Gastroesophageal sphincter (tissue), 3 donors: ENCODE data around the gene GARS1.

ENCODE experiments used
- CTCF ChIP-seq, 4 experiments: fragments of 200-600 bp in 2 of 4; fragments of 450-650 bp in 2 of 4; sonication (generic) in 1 of 4; IDR thresholded peaks; one replicate each; pipeline ENCODE4 v1.5.1; 2017 to 2019; ENCODE audit warnings: antibody characterized with exemption in 4 of 4, mild to moderate bottlenecking in 2 of 4, moderate library complexity in 2 of 4
- POLR2A ChIP-seq, 2 donors: fragments of 450-650 bp; IDR thresholded peaks; one replicate each; pipeline ENCODE4 v1.6.1; 2017; ENCODE audit warnings: antibody characterized with exemption in 2 of 2, mild to moderate bottlenecking in 2 of 2, moderate library complexity in 1 of 2

- TF ChIP-seq POLR2A (IDR thresholded peaks at IDR 0.05) (no peak), CTCF (IDR thresholded peaks at IDR 0.05) (no peak)
Measured at GRCh38 chr7:30681815-30682211, 87.1 kb downstream of the GARS1 start.
